Liver (tissue), 9 donors: ENCODE data around the gene CLDN6. TPM values are rescaled to one million over a fixed set of nuclear protein-coding genes. Genes with fewer than 3 reads are reported as not detected.

Source experiments
- DNase-seq: peaks from one replicate; pipeline ENCODE4 v3.0.0-alpha.2; 2017; ENCODE audit warnings: low spot score
- H3K27ac ChIP-seq, 2 donors: one replicate each; pipeline ENCODE4 v1.7.0; 2013; ENCODE audit warnings: inconsistent platforms in 2 of 2, low read length in 2 of 2, control low read depth in 1 of 2, low read depth in 1 of 2, mild to moderate bottlenecking in 1 of 2
- H3K27me3 ChIP-seq, 4 donors: one replicate each; pipeline versions ENCODE4 v1.6.1 to v1.7.0; 2013; ENCODE audit warnings: low read length in 3 of 4, inconsistent platforms in 1 of 4, mild to moderate bottlenecking in 1 of 4, moderate library complexity in 1 of 4; ENCODE audit not compliant: control insufficient read depth in 4 of 4, insufficient read depth in 4 of 4
- H3K36me3 ChIP-seq, 4 donors: one replicate each; pipeline versions ENCODE4 v1.6.1 to v1.7.0; 2013; ENCODE audit warnings: low read length in 3 of 4, mild to moderate bottlenecking in 3 of 4, low read depth in 1 of 4, moderate library complexity in 1 of 4; ENCODE audit not compliant: control insufficient read depth in 4 of 4, insufficient read depth in 3 of 4
- H3K4me1 ChIP-seq, 4 donors: one replicate each; pipeline versions ENCODE4 v1.6.1 to v1.7.0; 2013; ENCODE audit warnings: low read length in 3 of 4, mild to moderate bottlenecking in 3 of 4, moderate library complexity in 1 of 4; ENCODE audit not compliant: control insufficient read depth in 4 of 4, insufficient read depth in 4 of 4
- H3K4me3 ChIP-seq, 3 donors: one replicate each; pipeline versions ENCODE4 v1.6.1 to v1.7.0; 2013; ENCODE audit warnings: low read length in 3 of 3, control low read depth in 1 of 3, low read depth in 1 of 3, mild to moderate bottlenecking in 1 of 3
- H3K9ac ChIP-seq, 2 donors: one replicate each; pipeline ENCODE4 v1.7.0; 2013; ENCODE audit warnings: low read length in 2 of 2, mild to moderate bottlenecking in 2 of 2, moderate library complexity in 2 of 2, control low read depth in 1 of 2, low read depth in 1 of 2
- H3K9me3 ChIP-seq, 4 donors: one replicate each; pipeline versions ENCODE4 v1.6.1 to v1.7.0; 2013; ENCODE audit warnings: low read length in 3 of 4; ENCODE audit not compliant: control insufficient read depth in 4 of 4
- EGR1 ChIP-seq, 2 donors: IDR thresholded peaks; 2 replicates each; pipeline ENCODE4 v1.6.1; 2016 to 2018; ENCODE audit warnings: antibody characterized with exemption in 2 of 2, low read depth in 2 of 2
- FOXA1 ChIP-seq: IDR thresholded peaks from 2 replicates; pipeline ENCODE4 v1.6.1; 2016; ENCODE audit warnings: antibody characterized with exemption
- FOXA2 ChIP-seq: IDR thresholded peaks from 2 replicates; pipeline ENCODE4 v1.6.1; 2016; ENCODE audit warnings: antibody characterized with exemption
- GABPA ChIP-seq, 2 donors: IDR thresholded peaks in 1 of 2; conservative IDR thresholded peaks in 1 of 2; 2 replicates each; pipeline ENCODE4 v1.6.1; 2016; ENCODE audit warnings: antibody characterized with exemption in 2 of 2, mild to moderate bottlenecking in 1 of 2, moderate library complexity in 1 of 2
- HNF4A ChIP-seq, 2 donors: conservative IDR thresholded peaks; 2 replicates each; pipeline ENCODE4 v1.6.1; 2016; ENCODE audit warnings: antibody characterized with exemption in 2 of 2, mild to moderate bottlenecking in 2 of 2
- HNF4G ChIP-seq: IDR thresholded peaks from 2 replicates; pipeline ENCODE4 v1.6.1; 2016; ENCODE audit warnings: antibody characterized with exemption
- NR2F2 ChIP-seq: IDR thresholded peaks from 2 replicates; pipeline ENCODE4 v1.6.1; 2016; ENCODE audit warnings: antibody characterized with exemption
- RAD21 ChIP-seq, 2 donors: IDR thresholded peaks; 2 replicates each; pipeline ENCODE4 v1.6.1; 2016; ENCODE audit warnings: antibody characterized with exemption in 2 of 2, mild to moderate bottlenecking in 2 of 2
- RXRA ChIP-seq, 2 donors: IDR thresholded peaks; 2 replicates each; pipeline ENCODE4 v1.6.1; 2017 to 2018; ENCODE audit warnings: antibody characterized with exemption in 2 of 2, mild to moderate bottlenecking in 1 of 2
- SP1 ChIP-seq: IDR thresholded peaks from 2 replicates; pipeline ENCODE4 v1.6.1; 2018; ENCODE audit warnings: antibody characterized with exemption, mild to moderate bottlenecking
- TAF1 ChIP-seq: conservative IDR thresholded peaks from 2 replicates; pipeline ENCODE4 v1.6.1; 2016; ENCODE audit warnings: antibody characterized with exemption, mild to moderate bottlenecking
- YY1 ChIP-seq: IDR thresholded peaks from 2 replicates; pipeline ENCODE4 v1.6.1; 2016; ENCODE audit warnings: antibody characterized with exemption, mild to moderate bottlenecking
- WGBS: extraction: QIAGEN DNeasy Blood & Tissue Kit; methylation state at CpG from one replicate; pipeline ENCODE4 v1.1.7; 2013; 5-methylcytosine and 5-hydroxymethylcytosine counted together
- polyA plus RNA-seq, 2 donors: library from polyadenylated mRNA; stranded (reverse) in 1 of 2; unstranded in 1 of 2; fragments of 200-250 nt in 1 of 2; fragments of >200 nt in 1 of 2; fragmentation: Nextera tagmentation in 1 of 2; extraction: Ambion mirVana in 1 of 2; gene quantifications; one replicate each; pipeline versions ENCODE4 v1.2.1 to v1.2.3, GENCODE V29; 2013 to 2015
- total RNA-seq, 2 donors: library from RNA; depleted of rRNA; stranded (reverse); fragments of >200 nt; gene quantifications; one replicate each; pipeline ENCODE4 v1.2.3, GENCODE V29; 2014
- TF ChIP-seq, protein P1 (sequence below): IDR thresholded peaks from 2 replicates; pipeline ENCODE4 v1.6.1; 2016; ENCODE audit warnings: antibody characterized with exemption
- TF ChIP-seq, protein P2 (sequence below): IDR thresholded peaks from 2 replicates; pipeline ENCODE4 v1.6.1; 2016; ENCODE audit warnings: antibody characterized with exemption
- TF ChIP-seq, protein P3 (sequence below): IDR thresholded peaks from 2 replicates; pipeline ENCODE4 v1.6.1; 2016; ENCODE audit warnings: antibody characterized with exemption
- TF ChIP-seq, protein P4 (sequence below): fragments of 150-350 bp; IDR thresholded peaks from 2 replicates; pipeline ENCODE4 v1.5.1; 2017; ENCODE audit warnings: improper control_type of control experiment, low read depth, low read length; ENCODE audit not compliant: missing input control
- TF ChIP-seq, protein P5 (sequence below): IDR thresholded peaks from 2 replicates; pipeline ENCODE4 v1.6.1; 2016; ENCODE audit warnings: antibody characterized with exemption, mild to moderate bottlenecking
- donor health status: healthy.
- donor health status: healthy.
- donor health status: healthy.
- donor health status: healthy.
- donor health status: healthy.

Gene CLDN6
- total and polyA plus RNA-seq, 4 donors = 0.75 TPM; not detected in 3

DNA sequence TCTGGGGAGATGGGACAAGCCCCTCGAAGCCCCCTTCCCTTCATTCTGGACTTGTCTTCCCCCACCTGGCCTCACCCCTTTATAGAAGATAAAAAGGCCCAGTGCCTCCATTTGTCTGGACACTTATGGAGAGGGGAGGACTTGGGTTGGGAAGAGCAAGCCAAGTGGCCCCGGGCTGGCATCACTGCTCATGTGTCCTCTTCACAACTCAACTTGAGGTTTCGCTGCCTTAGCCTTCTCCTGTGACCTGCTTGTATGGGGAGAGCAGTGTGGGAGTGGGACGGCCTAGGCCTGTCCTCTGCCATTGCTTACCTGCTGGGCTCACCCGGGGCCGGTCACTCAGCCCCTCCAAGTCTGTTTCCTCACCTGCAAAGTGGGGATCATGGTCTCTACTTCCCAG is 47.4 kb downstream of the CLDN6 start:
- H3K9me3 ChIP-seq = no peaks in the 10 kb centered on the region
- no peak for TF ChIP-seq EGR1 (IDR thresholded peaks at IDR 0.05; ENCODE audit: low read depth in 2 of 2)
- no peak for TF ChIP-seq RAD21 (IDR thresholded peaks at IDR 0.05)
- TF ChIP-seq FOXA2 = no peak
- TF ChIP-seq HNF4G = no peak
- TF ChIP-seq, protein P1, sequence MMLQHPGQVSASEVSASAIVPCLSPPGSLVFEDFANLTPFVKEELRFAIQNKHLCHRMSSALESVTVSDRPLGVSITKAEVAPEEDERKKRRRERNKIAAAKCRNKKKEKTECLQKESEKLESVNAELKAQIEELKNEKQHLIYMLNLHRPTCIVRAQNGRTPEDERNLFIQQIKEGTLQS = no peak
- TF ChIP-seq HNF4A (conservative IDR thresholded peaks at IDR 0.05) = no peak
- no peak for TF ChIP-seq GABPA (IDR thresholded peaks at IDR 0.05 in 1 of 2, conservative IDR thresholded peaks at IDR 0.05 in 1 of 2)
- TF ChIP-seq, protein P2, sequence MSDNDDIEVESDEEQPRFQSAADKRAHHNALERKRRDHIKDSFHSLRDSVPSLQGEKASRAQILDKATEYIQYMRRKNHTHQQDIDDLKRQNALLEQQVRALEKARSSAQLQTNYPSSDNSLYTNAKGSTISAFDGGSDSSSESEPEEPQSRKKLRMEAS = no peak
- TF ChIP-seq, protein P3, sequence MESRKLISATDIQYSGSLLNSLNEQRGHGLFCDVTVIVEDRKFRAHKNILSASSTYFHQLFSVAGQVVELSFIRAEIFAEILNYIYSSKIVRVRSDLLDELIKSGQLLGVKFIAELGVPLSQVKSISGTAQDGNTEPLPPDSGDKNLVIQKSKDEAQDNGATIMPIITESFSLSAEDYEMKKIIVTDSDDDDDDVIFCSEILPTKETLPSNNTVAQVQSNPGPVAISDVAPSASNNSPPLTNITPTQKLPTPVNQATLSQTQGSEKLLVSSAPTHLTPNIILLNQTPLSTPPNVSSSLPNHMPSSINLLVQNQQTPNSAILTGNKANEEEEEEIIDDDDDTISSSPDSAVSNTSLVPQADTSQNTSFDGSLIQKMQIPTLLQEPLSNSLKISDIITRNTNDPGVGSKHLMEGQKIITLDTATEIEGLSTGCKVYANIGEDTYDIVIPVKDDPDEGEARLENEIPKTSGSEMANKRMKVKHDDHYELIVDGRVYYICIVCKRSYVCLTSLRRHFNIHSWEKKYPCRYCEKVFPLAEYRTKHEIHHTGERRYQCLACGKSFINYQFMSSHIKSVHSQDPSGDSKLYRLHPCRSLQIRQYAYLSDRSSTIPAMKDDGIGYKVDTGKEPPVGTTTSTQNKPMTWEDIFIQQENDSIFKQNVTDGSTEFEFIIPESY = no peak
- TF ChIP-seq, protein P4, sequence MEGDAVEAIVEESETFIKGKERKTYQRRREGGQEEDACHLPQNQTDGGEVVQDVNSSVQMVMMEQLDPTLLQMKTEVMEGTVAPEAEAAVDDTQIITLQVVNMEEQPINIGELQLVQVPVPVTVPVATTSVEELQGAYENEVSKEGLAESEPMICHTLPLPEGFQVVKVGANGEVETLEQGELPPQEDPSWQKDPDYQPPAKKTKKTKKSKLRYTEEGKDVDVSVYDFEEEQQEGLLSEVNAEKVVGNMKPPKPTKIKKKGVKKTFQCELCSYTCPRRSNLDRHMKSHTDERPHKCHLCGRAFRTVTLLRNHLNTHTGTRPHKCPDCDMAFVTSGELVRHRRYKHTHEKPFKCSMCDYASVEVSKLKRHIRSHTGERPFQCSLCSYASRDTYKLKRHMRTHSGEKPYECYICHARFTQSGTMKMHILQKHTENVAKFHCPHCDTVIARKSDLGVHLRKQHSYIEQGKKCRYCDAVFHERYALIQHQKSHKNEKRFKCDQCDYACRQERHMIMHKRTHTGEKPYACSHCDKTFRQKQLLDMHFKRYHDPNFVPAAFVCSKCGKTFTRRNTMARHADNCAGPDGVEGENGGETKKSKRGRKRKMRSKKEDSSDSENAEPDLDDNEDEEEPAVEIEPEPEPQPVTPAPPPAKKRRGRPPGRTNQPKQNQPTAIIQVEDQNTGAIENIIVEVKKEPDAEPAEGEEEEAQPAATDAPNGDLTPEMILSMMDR = no peak
- no peak for TF ChIP-seq NR2F2
- TF ChIP-seq FOXA1 = no peak
- no peak for TF ChIP-seq RXRA (IDR thresholded peaks at IDR 0.05)
- TF ChIP-seq YY1 = no peak
- no peak for TF ChIP-seq TAF1
- no peak for TF ChIP-seq SP1
- H3K9ac ChIP-seq = no peak overlapping the region
- H3K4me3 ChIP-seq = peak overlapping the region in 1 of 3 donors; percentile 76
- 85% methylated on average over 6 of the region's 6 CpGs for WGBS
- H3K27ac ChIP-seq = no peak overlapping the region
- H3K36me3 ChIP-seq = no peaks in the 10 kb centered on the region
- peaks cover 0 to 6% (median 2%) of the 10 kb centered on the region in 4 donors for H3K27me3 ChIP-seq
- peaks cover 3 to 30% (median 21%) of the 10 kb centered on the region in 4 donors for H3K4me1 ChIP-seq
- DNase-seq = no peak

DNA sequence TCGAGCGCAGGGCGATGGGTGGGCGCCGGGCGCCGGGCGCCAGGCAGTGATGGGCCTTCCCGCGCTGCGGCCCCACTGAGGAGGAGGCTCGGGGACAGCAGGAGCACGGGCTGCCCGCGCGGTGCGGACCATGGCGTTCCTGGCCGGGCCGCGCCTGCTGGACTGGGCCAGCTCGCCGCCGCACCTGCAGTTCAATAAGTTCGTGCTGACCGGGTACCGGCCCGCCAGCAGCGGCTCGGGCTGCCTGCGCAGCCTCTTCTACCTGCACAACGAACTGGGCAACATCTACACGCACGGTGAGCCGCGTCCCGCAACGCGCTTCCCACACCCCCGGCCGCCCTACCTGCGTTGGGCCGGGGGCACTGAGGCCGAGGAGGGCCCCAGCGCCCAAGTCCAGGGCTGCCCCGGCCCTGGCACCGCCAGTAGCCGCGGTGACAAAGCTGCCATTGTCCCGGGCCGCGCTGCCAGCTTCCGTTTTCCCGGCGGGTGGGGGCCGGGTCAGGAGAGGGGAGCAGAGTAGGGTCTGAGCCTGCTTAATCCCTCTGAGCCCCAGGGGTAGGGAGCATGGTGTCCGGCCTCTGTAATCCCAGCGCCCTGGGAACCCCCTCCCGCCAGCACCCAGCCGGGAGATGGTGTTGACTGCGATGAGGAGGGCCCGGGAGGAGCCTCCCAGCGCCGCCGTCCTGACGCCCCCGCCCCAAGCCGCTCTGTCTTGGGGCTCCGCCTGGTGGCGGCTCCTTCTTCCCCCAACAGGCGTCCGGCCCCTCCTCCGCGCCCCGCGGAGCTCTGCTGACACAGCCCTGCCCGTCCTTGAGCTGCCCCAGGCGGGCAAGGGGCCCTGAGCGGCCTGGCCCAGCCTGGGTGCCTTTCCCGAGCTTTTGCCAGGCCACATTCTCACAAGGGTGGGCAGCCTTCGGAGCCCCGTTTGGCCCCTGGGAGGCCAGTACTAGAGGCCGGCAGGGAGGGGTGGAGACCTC is 48.1 kb downstream of the CLDN6 start:
- DNase-seq = peak; percentile 71
- Histone ChIP-seq H3K27me3 (peaks cover 0 to 6% (median 2%) of the 10 kb centered on the region in 4 donors), H3K4me3 (peak overlapping the region; percentile 32 to 76 (median 52)), H3K4me1 (peaks cover 3 to 31% (median 21%) of the 10 kb centered on the region in 4 donors), H3K9me3 (no peaks in the 10 kb centered on the region), H3K27ac (no peak overlapping the region), H3K9ac (no peak overlapping the region), H3K36me3 (no peaks in the 10 kb centered on the region)
- WGBS = 6% methylated on average over 83 of the region's 83 CpGs
- TF ChIP-seq HNF4A (conservative IDR thresholded peaks at IDR 0.05) (no peak), FOXA1 (no peak), HNF4G (no peak), EGR1 (IDR thresholded peaks at IDR 0.05; ENCODE audit: low read depth in 2 of 2) (no peak)
- TF ChIP-seq, protein P2 = no peak
- TF ChIP-seq, protein P4 = peak; percentile 12
- TF ChIP-seq, protein P5, sequence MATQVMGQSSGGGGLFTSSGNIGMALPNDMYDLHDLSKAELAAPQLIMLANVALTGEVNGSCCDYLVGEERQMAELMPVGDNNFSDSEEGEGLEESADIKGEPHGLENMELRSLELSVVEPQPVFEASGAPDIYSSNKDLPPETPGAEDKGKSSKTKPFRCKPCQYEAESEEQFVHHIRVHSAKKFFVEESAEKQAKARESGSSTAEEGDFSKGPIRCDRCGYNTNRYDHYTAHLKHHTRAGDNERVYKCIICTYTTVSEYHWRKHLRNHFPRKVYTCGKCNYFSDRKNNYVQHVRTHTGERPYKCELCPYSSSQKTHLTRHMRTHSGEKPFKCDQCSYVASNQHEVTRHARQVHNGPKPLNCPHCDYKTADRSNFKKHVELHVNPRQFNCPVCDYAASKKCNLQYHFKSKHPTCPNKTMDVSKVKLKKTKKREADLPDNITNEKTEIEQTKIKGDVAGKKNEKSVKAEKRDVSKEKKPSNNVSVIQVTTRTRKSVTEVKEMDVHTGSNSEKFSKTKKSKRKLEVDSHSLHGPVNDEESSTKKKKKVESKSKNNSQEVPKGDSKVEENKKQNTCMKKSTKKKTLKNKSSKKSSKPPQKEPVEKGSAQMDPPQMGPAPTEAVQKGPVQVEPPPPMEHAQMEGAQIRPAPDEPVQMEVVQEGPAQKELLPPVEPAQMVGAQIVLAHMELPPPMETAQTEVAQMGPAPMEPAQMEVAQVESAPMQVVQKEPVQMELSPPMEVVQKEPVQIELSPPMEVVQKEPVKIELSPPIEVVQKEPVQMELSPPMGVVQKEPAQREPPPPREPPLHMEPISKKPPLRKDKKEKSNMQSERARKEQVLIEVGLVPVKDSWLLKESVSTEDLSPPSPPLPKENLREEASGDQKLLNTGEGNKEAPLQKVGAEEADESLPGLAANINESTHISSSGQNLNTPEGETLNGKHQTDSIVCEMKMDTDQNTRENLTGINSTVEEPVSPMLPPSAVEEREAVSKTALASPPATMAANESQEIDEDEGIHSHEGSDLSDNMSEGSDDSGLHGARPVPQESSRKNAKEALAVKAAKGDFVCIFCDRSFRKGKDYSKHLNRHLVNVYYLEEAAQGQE = no peak
